ENCODE data around the gene VAMP2. TPM values are rescaled to one million over a fixed set of nuclear protein-coding genes. Genes with fewer than 3 reads are reported as not detected.
"Not testable (repeated sequence)": the region's sequence is repeated elsewhere in the genome, so short reads cannot be mapped to it uniquely, and the experiment has no call there.

The VAMP2 gene
- total and polyA plus RNA-seq, 9 donors, result 35.5 to 233 (median 118) TPM

DNA sequence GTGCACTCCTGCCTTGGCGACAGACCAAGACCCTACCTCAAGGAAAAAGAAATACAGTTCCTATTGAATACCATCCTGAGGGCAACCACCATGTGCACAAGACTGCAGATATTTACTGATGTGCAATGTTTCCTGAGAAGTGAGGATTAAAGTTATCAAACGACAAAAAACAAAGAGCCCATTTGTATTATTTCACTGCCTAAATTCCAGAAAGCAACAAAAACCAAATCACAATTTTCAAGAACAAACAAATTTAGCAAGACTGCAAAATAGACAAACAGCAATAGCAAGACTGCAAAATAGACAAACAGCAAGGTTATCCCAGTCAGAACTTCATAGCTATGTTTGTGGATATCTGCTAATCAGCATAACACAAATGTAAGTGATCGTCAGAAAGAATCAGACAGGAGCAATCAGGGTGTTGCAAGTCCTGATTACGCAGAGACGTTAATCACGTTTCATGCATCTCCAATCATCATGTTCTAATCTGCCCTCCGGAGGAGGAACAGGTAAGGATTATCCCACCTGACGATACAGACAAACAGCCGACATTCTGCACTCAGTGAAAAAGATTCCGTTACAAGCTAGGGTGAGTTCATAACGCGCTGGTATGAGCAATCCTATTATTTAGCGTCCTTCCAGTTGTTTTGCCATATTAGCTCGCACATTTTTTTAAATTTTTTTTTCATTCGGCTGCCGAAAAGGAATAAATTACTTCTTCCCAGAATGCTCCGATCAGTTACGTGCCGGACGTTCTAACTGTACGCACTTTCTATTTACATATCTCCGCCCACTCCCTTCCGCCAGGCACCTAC, 10.5 kb upstream of the VAMP2 start:
- peaks cover 6% of the 10 kb centered on the region for H3K4me1 ChIP-seq (ENCODE audit: insufficient read depth)
- H3K27me3 ChIP-seq, result no peaks in the 10 kb centered on the region
- H3K9me3 ChIP-seq, result no peaks in the 10 kb centered on the region
- DNase-seq, result peak; percentile 64 to 82 (median 71)
- H3K36me3 ChIP-seq, result no peaks in the 10 kb centered on the region
- peak overlapping the region; percentile 40 for H3K4me3 ChIP-seq
- TF ChIP-seq, protein P1, sequence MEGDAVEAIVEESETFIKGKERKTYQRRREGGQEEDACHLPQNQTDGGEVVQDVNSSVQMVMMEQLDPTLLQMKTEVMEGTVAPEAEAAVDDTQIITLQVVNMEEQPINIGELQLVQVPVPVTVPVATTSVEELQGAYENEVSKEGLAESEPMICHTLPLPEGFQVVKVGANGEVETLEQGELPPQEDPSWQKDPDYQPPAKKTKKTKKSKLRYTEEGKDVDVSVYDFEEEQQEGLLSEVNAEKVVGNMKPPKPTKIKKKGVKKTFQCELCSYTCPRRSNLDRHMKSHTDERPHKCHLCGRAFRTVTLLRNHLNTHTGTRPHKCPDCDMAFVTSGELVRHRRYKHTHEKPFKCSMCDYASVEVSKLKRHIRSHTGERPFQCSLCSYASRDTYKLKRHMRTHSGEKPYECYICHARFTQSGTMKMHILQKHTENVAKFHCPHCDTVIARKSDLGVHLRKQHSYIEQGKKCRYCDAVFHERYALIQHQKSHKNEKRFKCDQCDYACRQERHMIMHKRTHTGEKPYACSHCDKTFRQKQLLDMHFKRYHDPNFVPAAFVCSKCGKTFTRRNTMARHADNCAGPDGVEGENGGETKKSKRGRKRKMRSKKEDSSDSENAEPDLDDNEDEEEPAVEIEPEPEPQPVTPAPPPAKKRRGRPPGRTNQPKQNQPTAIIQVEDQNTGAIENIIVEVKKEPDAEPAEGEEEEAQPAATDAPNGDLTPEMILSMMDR (IDR thresholded peaks at IDR 0.05), result no peak
- TF ChIP-seq POLR2A (IDR thresholded peaks at IDR 0.05), result peak; percentile 97
- peak; percentile 57 for TF ChIP-seq EP300 (IDR thresholded peaks at IDR 0.05)
- peak overlapping the region; percentile 89 to 91 for H3K27ac ChIP-seq
- intact Hi-C loops (cut with DNase I), result loop anchor here in 1 of 4 donors (1.0 kb wide), 1 partner anchor 47 kb away; no protein-coding TSS in a partner anchor
- 0 to 2% (median 0%) methylated on average over 23 of the region's 23 CpGs for WGBS, 3 donors

DNA sequence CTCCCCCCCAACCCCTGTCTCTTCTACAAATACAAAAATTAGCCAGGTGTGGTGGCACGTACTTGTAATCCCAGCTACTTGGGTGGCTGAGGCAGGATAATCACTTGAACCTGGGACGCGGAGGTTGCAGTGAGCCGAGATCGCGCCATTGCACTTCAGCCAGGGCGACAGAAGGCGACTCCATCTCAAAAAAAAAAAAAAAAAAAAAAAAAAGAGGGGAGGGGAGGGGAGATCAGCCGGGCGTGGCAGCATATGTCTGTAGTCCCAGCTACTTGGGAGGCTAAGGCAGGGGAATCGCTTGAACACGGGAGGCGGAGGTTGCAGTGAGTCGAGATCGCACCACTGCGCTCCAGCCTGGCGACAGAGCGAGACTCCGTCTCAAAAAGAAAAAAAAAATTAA, 7.4 kb upstream of the VAMP2 start:
- H3K27ac ChIP-seq; H3K4me1 ChIP-seq (ENCODE audit: insufficient read depth); H3K27me3 ChIP-seq; DNase-seq; H3K4me3 ChIP-seq; H3K36me3 ChIP-seq; H3K9me3 ChIP-seq; intact Hi-C loops (cut with DNase I): not testable (repeated sequence)
- 77 to 88% (median 87%) methylated on average over 19 of the region's 19 CpGs for WGBS, 3 donors

DNA sequence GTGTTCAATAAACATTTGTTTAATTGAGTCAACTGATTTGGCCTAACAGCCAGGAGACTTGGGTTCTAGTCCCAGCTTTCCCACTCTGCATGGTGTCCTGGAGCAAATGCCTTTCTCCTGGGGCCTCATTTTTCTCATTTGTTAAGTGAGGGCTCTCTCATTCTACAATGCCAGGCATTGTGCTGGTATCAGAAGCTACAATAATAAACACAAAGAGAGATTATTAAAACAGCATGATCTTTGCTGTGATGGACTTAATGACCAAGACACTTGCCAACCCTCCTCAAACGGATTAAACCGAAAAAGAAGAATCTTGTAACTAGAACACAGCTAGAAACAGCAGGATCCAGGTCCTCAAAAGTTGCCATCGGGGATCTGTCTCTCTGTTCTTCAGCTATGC, 4.8 kb upstream of the VAMP2 start:
- TF ChIP-seq, protein P1 (IDR thresholded peaks at IDR 0.05), result no peak
- no peak for TF ChIP-seq POLR2A (IDR thresholded peaks at IDR 0.05)
- no peak for TF ChIP-seq EP300 (IDR thresholded peaks at IDR 0.05)
- DNase-seq, result no peak
- no peak overlapping the region for H3K4me3 ChIP-seq
- intact Hi-C loops (cut with DNase I), result no loop called here
- no peak overlapping the region for H3K27ac ChIP-seq
- H3K9me3 ChIP-seq, result no peaks in the 10 kb centered on the region
- no peaks in the 10 kb centered on the region for H3K27me3 ChIP-seq
- H3K4me1 ChIP-seq (ENCODE audit: insufficient read depth), result peaks cover 11% of the 10 kb centered on the region
- WGBS, 3 donors, result 74 to 85% (median 81%) methylated on average over 3 of the region's 3 CpGs
- H3K36me3 ChIP-seq, result no peaks in the 10 kb centered on the region

DNA sequence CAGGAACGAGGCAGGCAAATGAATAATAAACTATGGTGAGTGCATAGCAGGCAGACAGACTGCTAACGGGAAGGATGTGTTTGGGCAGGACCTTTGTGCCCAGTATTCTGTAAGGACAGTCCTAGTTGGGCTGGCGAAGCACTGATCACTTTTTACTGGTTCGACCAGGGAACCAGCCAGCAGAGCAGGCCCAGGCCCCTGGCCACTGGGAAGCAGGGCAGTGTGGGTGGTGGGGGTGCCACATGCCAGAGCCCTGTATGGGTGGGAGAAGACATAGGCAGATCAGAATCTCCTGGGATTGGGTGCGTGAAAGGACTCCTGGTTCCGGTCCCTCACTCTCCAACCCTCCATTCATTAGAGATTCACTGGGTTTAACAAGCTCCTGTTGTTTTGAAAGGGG, 4.0 kb upstream of the VAMP2 start:
- intact Hi-C loops (cut with DNase I), result no loop called here
- no peak overlapping the region for H3K27ac ChIP-seq
- DNase-seq, result no peak
- 90 to 94% (median 92%) methylated on average over 6 of the region's 6 CpGs for WGBS, 3 donors
- no peaks in the 10 kb centered on the region for H3K9me3 ChIP-seq
- no peaks in the 10 kb centered on the region for H3K27me3 ChIP-seq
- TF ChIP-seq, protein P1 (IDR thresholded peaks at IDR 0.05), result no peak
- TF ChIP-seq EP300 (IDR thresholded peaks at IDR 0.05) (no peak), POLR2A (IDR thresholded peaks at IDR 0.05) (no peak)
- no peaks in the 10 kb centered on the region for H3K36me3 ChIP-seq
- no peak overlapping the region for H3K4me3 ChIP-seq
- peaks cover 11% of the 10 kb centered on the region for H3K4me1 ChIP-seq (ENCODE audit: insufficient read depth)

DNA sequence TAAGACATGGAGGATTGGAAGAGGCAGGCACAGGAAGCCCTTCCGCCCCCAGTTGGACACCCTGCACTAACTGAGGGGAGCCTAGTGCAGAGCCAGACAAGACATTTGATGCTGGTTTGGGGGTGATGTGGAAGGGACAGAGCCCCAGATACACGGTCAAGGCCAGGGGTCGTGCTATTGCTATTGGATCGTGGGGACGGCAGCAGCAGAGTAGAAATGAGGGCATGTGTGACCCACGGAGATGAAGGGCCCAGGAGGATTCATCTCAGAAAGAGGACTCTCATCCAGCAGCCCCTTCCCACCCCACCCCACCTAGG, 2.0 kb upstream of the VAMP2 start:
- WGBS, 3 donors, result 28 to 42% (median 32%) methylated on average over 6 of the region's 6 CpGs
- DNase-seq, result peak in 1 of 5 donors; percentile 41
- intact Hi-C loops (cut with DNase I), result no loop called here
- Histone ChIP-seq H3K4me3 (no peak overlapping the region), H3K36me3 (no peaks in the 10 kb centered on the region), H3K27ac (peak overlapping the region; percentile 99 to 100), H3K27me3 (no peaks in the 10 kb centered on the region), H3K4me1 (ENCODE audit: insufficient read depth) (peaks cover 16% of the 10 kb centered on the region), H3K9me3 (no peaks in the 10 kb centered on the region)
- TF ChIP-seq POLR2A (IDR thresholded peaks at IDR 0.05) (no peak), EP300 (IDR thresholded peaks at IDR 0.05) (no peak)
- TF ChIP-seq, protein P1 (IDR thresholded peaks at IDR 0.05), result no peak

Measured in ovary (tissue), 9 donors.